GM12878 (cell line): ENCODE data around the gene LRRN2. TPM values are rescaled to one million over a fixed set of nuclear protein-coding genes. Genes with fewer than 3 reads are reported as not detected.

Source experiments
- ATAC-seq: fragments of 200-7000 bp; cut with Tn5 transposase; 3 replicates; pipeline ENCODE4 v1.9.1; 2020; ENCODE audit warnings: mild to moderate bottlenecking, moderate library complexity
- BruUV-seq: library from RNA; stranded (reverse); fragments of 400-500 nt; replicated peaks from 2 replicates; lab custom pipeline; 2021; lab: Mats Ljungman, UMichigan
- CTCF ChIA-PET: fragments of 300-600 bp; sonication (Branson Sonifier 250); formaldehyde crosslinking; extraction: SDS; loops from one replicate; lab custom pipeline; 2021; ENCODE audit warnings: inconsistent platforms; lab: Yijun Ruan, JAX
- POLR2A ChIA-PET: fragments of 350-600 bp; formaldehyde crosslinking; extraction: SDS; loops from one replicate; lab custom pipeline; 2021; ENCODE audit warnings: inconsistent platforms; lab: Charles Lee
- RAD21 ChIA-PET: fragments of 300-600 bp; sonication (Branson Sonifier 250); formaldehyde crosslinking; loops from one replicate; lab custom pipeline; 2023; ENCODE audit warnings: antibody characterized with exemption; ENCODE audit not compliant: unreplicated experiment; lab: Charles Lee
- SMC1A ChIA-PET: fragments of 300-600 bp; sonication (Branson Sonifier 250); formaldehyde crosslinking; loops from one replicate; lab custom pipeline; 2023; ENCODE audit not compliant: unreplicated experiment, uncharacterized antibody; lab: Charles Lee
- DNase-seq: peaks from one replicate; pipeline ENCODE4 v3.0.0-alpha.2; 2011; ENCODE audit warnings: low read depth, low spot score
- FAIRE-seq: peaks from 3 replicates; lab custom pipeline; 2011; peaks lifted over from hg19 to GRCh38; lab: Jason Lieb, UNC
- H2AFZ ChIP-seq: 2 replicates; pipeline ENCODE4 v1.6.0; 2011; ENCODE audit warnings: low read depth, low read length, control low read depth; ENCODE audit not compliant: control insufficient read depth
- H3K27ac ChIP-seq: 2 replicates; pipeline ENCODE4 v1.5.1; 2011; ENCODE audit warnings: control low read depth; ENCODE audit not compliant: control insufficient read depth, insufficient read depth
- H3K27me3 ChIP-seq, 2 experiments: replicated peaks in 1 of 2; 2 replicates each; pipeline versions ENCODE4 v1.6.0 to v1.6.1; 2011; ENCODE audit warnings: low read length in 1 of 2; ENCODE audit not compliant: control insufficient read depth in 2 of 2, insufficient read depth in 2 of 2
- H3K36me3 ChIP-seq, 2 experiments: 2 replicates each; pipeline ENCODE4 v1.5.1; 2011; ENCODE audit warnings: low read length in 1 of 2; ENCODE audit not compliant: control insufficient read depth in 2 of 2, insufficient read depth in 2 of 2
- H3K4me1 ChIP-seq: 2 replicates; pipeline ENCODE4 v1.6.1; 2011; ENCODE audit warnings: mild to moderate bottlenecking, low read length, moderate library complexity, mixed read lengths; ENCODE audit not compliant: control insufficient read depth, insufficient read depth
- H3K4me2 ChIP-seq: 2 replicates; pipeline ENCODE4 v1.6.0; 2011; ENCODE audit warnings: control low read depth; ENCODE audit not compliant: control insufficient read depth, insufficient read depth
- H3K4me3 ChIP-seq: fragments of 200-600 bp; sonication (generic); 2 replicates; pipeline ENCODE4 v1.5.1; 2016
- H3K79me2 ChIP-seq: 2 replicates; pipeline ENCODE4 v1.6.0; 2011; ENCODE audit warnings: low read length; ENCODE audit not compliant: control insufficient read depth, insufficient read depth
- H3K9ac ChIP-seq: 2 replicates; pipeline ENCODE4 v1.8.0; 2011; ENCODE audit warnings: low read length, control low read depth, mixed read lengths; ENCODE audit not compliant: control insufficient read depth, insufficient read depth
- H3K9me3 ChIP-seq: replicated peaks from 3 replicates; pipeline ENCODE4 v1.5.1; 2011; ENCODE audit warnings: mild to moderate bottlenecking, low read length; ENCODE audit not compliant: control insufficient read depth, insufficient read depth
- H4K20me1 ChIP-seq: 2 replicates; pipeline ENCODE4 v1.6.0; 2011; ENCODE audit not compliant: control insufficient read depth, insufficient read depth
- CHD2 ChIP-seq: IDR thresholded peaks from 2 replicates; pipeline ENCODE4 v1.6.1; 2011; ENCODE audit warnings: low read depth, low read length, improper control_type of control experiment, borderline replicate concordance
- GABPA ChIP-seq: IDR thresholded peaks from 2 replicates; pipeline ENCODE4 v1.6.1; 2014; ENCODE audit warnings: antibody characterized with exemption, low read depth, mild to moderate bottlenecking, inconsistent platforms
- IKZF1 ChIP-seq: fragments of 450-650 bp; conservative IDR thresholded peaks from 2 replicates; pipeline ENCODE4 v1.6.1; 2017; ENCODE audit warnings: antibody characterized with exemption, mild to moderate bottlenecking
- NFYB ChIP-seq: IDR thresholded peaks from 2 replicates; pipeline ENCODE4 v1.6.1; 2011; ENCODE audit warnings: low read depth, mild to moderate bottlenecking, low read length, improper control_type of control experiment, moderate library complexity; ENCODE audit not compliant: insufficient read depth
- TARDBP ChIP-seq: IDR thresholded peaks from 2 replicates; pipeline ENCODE4 v1.6.1; 2016; ENCODE audit warnings: borderline replicate concordance
- WGBS: methylation state at CpG from one replicate; pipeline ENCODE4 v1.1.6; 2016; ENCODE audit warnings: low lambda C conversion rate; ENCODE audit not compliant: insufficient replicate concordance, insufficient coverage; ENCODE audit errors: missing lambda C conversion rate; 5-methylcytosine and 5-hydroxymethylcytosine counted together
- in situ Hi-C: fragments of 300-500 bp; cut with MboI; formaldehyde crosslinking; loops from 9 replicates; pipeline ENCODE4 v1.14.3; 2018; ENCODE audit warnings: mixed read lengths
- intact Hi-C: fragments of 100-400 bp; cut with micrococcal nuclease; formaldehyde crosslinking; loops from one replicate; pipeline ENCODE4 v1.14.2; 2022; ENCODE audit not compliant: unreplicated experiment
- polyA plus RNA-seq, 11 experiments: library from polyadenylated mRNA; depleted of rRNA in 4 of 11; unstranded in 6 of 11; stranded (reverse) in 5 of 11; fragments of >200 nt; fragmentation: Nextera tagmentation in 4 of 11; fragmentation: Illumina TruSeq in 1 of 11; extraction: Ambion mirVana in 4 of 11; extraction: Trizol in 1 of 11; gene quantifications; 1 replicate in 1 of 11; 2 replicates in 10 of 11; pipeline versions ENCODE4 v1.2.1 to v1.2.3, GENCODE V29; 2011 to 2016; ENCODE audit warnings: inconsistent platforms in 2 of 11, missing spikeins in 2 of 11, low read depth in 1 of 11
- total RNA-seq, 4 experiments: library from RNA; depleted of rRNA in 3 of 4; stranded (reverse); fragments of >200 nt in 3 of 4; fragmentation: Illumina TruSeq in 1 of 4; extraction: Trizol in 1 of 4; gene quantifications; 2 replicates each; pipeline versions ENCODE4 v1.2.1 to v1.2.3, GENCODE V29; 2013 to 2021

The LRRN2 gene
- total and polyA plus RNA-seq, 10 of the 15 experiments (the other 5 are each of a cell fraction or from before 2014, with no cell fraction given): not detected

DNA sequence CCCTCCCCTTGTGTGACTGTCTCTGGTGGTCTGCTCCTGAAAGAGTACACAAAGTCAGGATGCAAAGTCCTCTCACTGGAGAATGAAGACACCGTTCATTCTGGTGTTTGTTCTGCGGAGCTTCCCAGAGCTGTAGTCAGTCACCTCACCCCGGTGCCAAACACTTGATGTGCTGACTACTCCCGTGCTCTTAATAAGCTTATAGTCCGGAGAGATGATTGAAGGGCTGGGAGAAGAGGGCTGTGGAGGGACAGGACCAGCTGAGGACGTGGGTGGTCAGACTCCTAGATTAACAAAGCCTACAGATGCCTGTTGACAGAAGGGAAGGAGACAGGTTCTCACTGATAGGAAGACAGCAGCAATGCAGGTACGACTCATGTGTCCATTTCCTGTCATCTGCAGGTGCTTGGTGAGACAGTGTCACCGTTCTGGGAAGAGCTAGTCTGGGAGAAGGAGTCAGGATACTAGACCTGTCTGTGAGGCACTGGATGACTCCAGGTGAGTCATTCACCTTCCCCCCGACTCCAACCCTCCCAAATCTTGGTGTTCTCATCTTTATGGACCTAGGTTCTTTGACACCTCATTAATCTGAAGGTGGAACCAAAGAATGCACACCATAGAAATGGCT lies 40.4 kb upstream of the LRRN2 start:
- CTCF ChIA-PET: interaction anchor here (1.0 to 2.7 kb wide), 4 partner anchors 10 to 21 kb away, joined by 3 to 17 read pairs (median 9); no protein-coding TSS in a partner anchor
- H3K27me3 ChIP-seq: no peaks in the 10 kb centered on the region; a peak in 1 of 4 replicates
- H3K9me3 ChIP-seq: no peaks in the 10 kb centered on the region
- no TSS peak for BruUV-seq
- in situ Hi-C loops (no loop called here), intact Hi-C loops (no loop called here)
- no peaks in the 10 kb centered on the region for H3K79me2 ChIP-seq
- TF ChIP-seq GABPA: no peak
- TF ChIP-seq CHD2: no peak
- TF ChIP-seq TARDBP: no peak
- no peak for TF ChIP-seq NFYB
- TF ChIP-seq IKZF1: 0 out of 2 replicates have a peak, but pooled peaks have one; percentile 8
- DNase-seq (no peak), ATAC-seq (no peak), FAIRE-seq (no peak)
- H3K9ac ChIP-seq: no peak overlapping the region
- H3K27ac ChIP-seq: no peak overlapping the region
- no peaks in the 10 kb centered on the region for H3K36me3 ChIP-seq
- SMC1A ChIA-PET: interaction anchor here (0.8 to 4.8 kb wide), 2 partner anchors 12 to 38 kb away, joined by 3 to 31 read pairs; no protein-coding TSS in a partner anchor
- H3K4me3 ChIP-seq: no peak overlapping the region
- no peak overlapping the region for H3K4me2 ChIP-seq
- no peaks in the 10 kb centered on the region for H4K20me1 ChIP-seq
- WGBS: 26% methylated on average over 9 of the region's 9 CpGs
- H2AFZ ChIP-seq: no peak overlapping the region
- RAD21 ChIA-PET: interaction anchor here (1.5 kb wide), 1 partner anchor 10 kb away, joined by 7 read pairs; no protein-coding TSS in a partner anchor
- no peaks in the 10 kb centered on the region for H3K4me1 ChIP-seq
- POLR2A ChIA-PET: no interaction called here
